Cardiac muscle cell (in vitro differentiated cells and primary cell): ENCODE data around the gene TYW5. TPM values are rescaled to one million over a fixed set of nuclear protein-coding genes. Genes with fewer than 3 reads are reported as not detected.

Experiments
- DNase-seq, 2 donors: peaks; one replicate each; pipeline versions ENCODE4 v3.0.0 to v3.0.0-alpha.2; 2010 to 2017; ENCODE audit warnings: low read depth in 1 of 2, low spot score in 1 of 2
- H3K27ac ChIP-seq: fragments of 200-600 bp; sonication (generic); 2 replicates; pipeline ENCODE4 v1.5.1; 2016
- H3K27me3 ChIP-seq: fragments of 200-600 bp; sonication (generic); 2 replicates; pipeline ENCODE4 v1.6.0; 2016; ENCODE audit warnings: control low read depth
- H3K36me3 ChIP-seq: fragments of 200-600 bp; sonication (generic); 2 replicates; pipeline ENCODE4 v1.5.1; 2016; ENCODE audit warnings: control low read depth
- H3K4me1 ChIP-seq: fragments of 200-600 bp; sonication (generic); 2 replicates; pipeline ENCODE4 v1.8.1; 2017; ENCODE audit warnings: low read depth, mild to moderate bottlenecking, mixed run types
- H3K4me3 ChIP-seq: fragments of 200-600 bp; sonication (generic); 2 replicates; pipeline ENCODE4 v1.5.1; 2016; ENCODE audit warnings: mild to moderate bottlenecking
- H3K9me3 ChIP-seq: fragments of 200-600 bp; sonication (generic); 2 replicates; pipeline ENCODE4 v1.5.1; 2017; ENCODE audit warnings: low read depth, mild to moderate bottlenecking, control low read depth
- CTCF ChIP-seq: IDR thresholded peaks from 2 replicates; pipeline ENCODE4 v1.5.1; 2012; ENCODE audit warnings: low read depth, mild to moderate bottlenecking, low read length
- polyA plus RNA-seq: library from polyadenylated mRNA; unstranded; fragments of >200 nt; fragmentation: Nextera tagmentation; extraction: Ambion mirVana; gene quantifications from 2 replicates; pipeline ENCODE4 v1.2.1, GENCODE V29; 2016
- total RNA-seq: library from RNA; depleted of rRNA; stranded (reverse); fragments of >200 nt; gene quantifications from 2 replicates; pipeline ENCODE4 v1.2.3, GENCODE V29; 2016

The TYW5 gene
- total RNA-seq (5.2 and 8.8 TPM in 2 replicates), polyA plus RNA-seq (6.3 and 6.4 TPM in 2 replicates)

- Histone ChIP-seq H3K4me1 (peaks cover 11% of the 10 kb centered on the region), H3K9me3 (no peaks in the 10 kb centered on the region)
Measured at GRCh38 chr2:199955339-199956061, at the start of gene TYW5, which contains the start of gene MAIP1. TYW5 (minus strand) TSS chr2:199955491; CDS start chr2:199955470, 21 bp downstream. MAIP1 (plus strand) TSS chr2:199955582; CDS start chr2:199955799, 217 bp downstream.

GRCh38 chr2:200003444-200003843 lies 48.2 kb upstream of the TYW5 start:
- DNase-seq, result peak in 1 of 2 donors; percentile 4
- TF ChIP-seq CTCF, result no peak
- H3K4me1 ChIP-seq, result no peaks in the 10 kb centered on the region

More at GRCh38 chr2:199955339-199956061, at the start of gene TYW5, which contains the start of gene MAIP1:
- Histone ChIP-seq H3K27ac (peak within 1 kb of the TSS; percentile 99), H3K4me3 (peak within 1 kb of the TSS; percentile 71), H3K27me3 (no peaks in the 10 kb centered on the region), H3K36me3 (peaks cover 16% of the 10 kb centered on the region)
- peak; percentile 25 for TF ChIP-seq CTCF
- peak; percentile 87 to 88 for DNase-seq

GRCh38 chr2:200000444-200001163 lies 45.3 kb upstream of the TYW5 start:
- no peak for TF ChIP-seq CTCF
- H3K27me3 ChIP-seq, result no peaks in the 10 kb centered on the region
- H3K4me3 ChIP-seq, result no peak overlapping the region
- H3K36me3 ChIP-seq, result no peaks in the 10 kb centered on the region
- no peak for DNase-seq
- H3K27ac ChIP-seq, result no peak overlapping the region
- no peaks in the 10 kb centered on the region for H3K9me3 ChIP-seq
- no peaks in the 10 kb centered on the region for H3K4me1 ChIP-seq

More at GRCh38 chr2:200003444-200003843, 48.2 kb upstream of the TYW5 start:
- no peaks in the 10 kb centered on the region for H3K9me3 ChIP-seq
- no peak overlapping the region for H3K4me3 ChIP-seq
- no peak overlapping the region for H3K27ac ChIP-seq
- H3K27me3 ChIP-seq, result no peaks in the 10 kb centered on the region
- H3K36me3 ChIP-seq, result no peaks in the 10 kb centered on the region

GRCh38 chr2:199999166-199999565 lies 43.9 kb upstream of the TYW5 start:
- no peaks in the 10 kb centered on the region for H3K27me3 ChIP-seq
- no peak overlapping the region for H3K4me3 ChIP-seq
- no peaks in the 10 kb centered on the region for H3K36me3 ChIP-seq
- DNase-seq, result no peak
- no peak overlapping the region for H3K27ac ChIP-seq
- no peak for TF ChIP-seq CTCF
- no peaks in the 10 kb centered on the region for H3K9me3 ChIP-seq
- H3K4me1 ChIP-seq, result no peaks in the 10 kb centered on the region

GRCh38 chr2:199997296-199997695 lies 42.0 kb upstream of the TYW5 start:
- Histone ChIP-seq H3K4me1 (no peaks in the 10 kb centered on the region), H3K27me3 (no peaks in the 10 kb centered on the region)
- DNase-seq, result no peak

More at GRCh38 chr2:199997296-199997695, 42.0 kb upstream of the TYW5 start:
- Histone ChIP-seq H3K9me3 (no peaks in the 10 kb centered on the region), H3K27ac (no peak overlapping the region), H3K4me3 (no peak overlapping the region), H3K36me3 (no peaks in the 10 kb centered on the region)
- no peak for TF ChIP-seq CTCF
